Body of pancreas (tissue), 4 donors: ENCODE measurements around the gene MACF1.

Source experiments
- CTCF ChIP-seq, 7 experiments: fragments of 450-650 bp in 4 of 7; fragments of 200-600 bp in 3 of 7; sonication (generic) in 3 of 7; IDR thresholded peaks; one replicate each; pipeline ENCODE4 v1.5.1; 2016 to 2019; ENCODE audit warnings: antibody characterized with exemption in 7 of 7
- POLR2A ChIP-seq, 3 donors: fragments of 450-650 bp; IDR thresholded peaks; one replicate each; pipeline ENCODE4 v1.6.1; 2016; ENCODE audit warnings: antibody characterized with exemption in 3 of 3, mild to moderate bottlenecking in 2 of 3

- TF ChIP-seq CTCF (IDR thresholded peaks at IDR 0.05) (peak in 1 of 7 experiments; percentile 5), POLR2A (IDR thresholded peaks at IDR 0.05) (no peak)
These were observed 67.7 kb downstream of the MACF1 start for GRCh38 chr1:39272027-39272797.
